Stimulated activated CD4-positive, alpha-beta T cell treated with anti-CD3 and anti-CD28 coated beads, TNF-alpha, amount 100 ng/mL, for 1 hour (primary cell): Measurements from ENCODE around the gene ADD2.
"Not testable (repeated sequence)": the region's sequence is repeated elsewhere in the genome, so short reads cannot be mapped to it uniquely, and the experiment has no call there.

Experiments used
- DNase-seq, 3 donors: peaks; one replicate each; pipeline ENCODE4 v3.0.0-alpha.2; 2020; ENCODE audit warnings: low read depth in 3 of 3, low spot score in 1 of 3

ADD2 gene

GRCh38 chr2:70752396-70752795 lies 15.6 kb downstream of the ADD2 start:
- DNase-seq: no peak

DNA sequence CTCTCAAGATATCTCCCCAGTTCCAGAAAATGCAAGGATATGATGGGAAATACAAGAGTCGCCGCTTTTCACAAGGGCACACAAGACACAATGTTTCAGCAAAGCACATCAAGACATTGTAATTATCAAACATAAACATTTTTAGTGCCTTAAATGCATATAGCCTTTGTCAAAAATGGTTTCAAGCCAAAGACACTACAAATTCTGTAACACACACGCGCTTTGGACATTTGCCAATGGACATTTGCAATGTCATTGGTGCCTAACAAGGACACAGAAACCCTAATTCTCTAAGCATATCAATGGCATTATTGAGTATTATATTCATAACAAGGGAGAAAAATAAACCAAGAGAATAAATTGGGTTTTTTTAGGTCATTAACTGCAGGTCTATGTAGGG lies 16.1 kb downstream of the ADD2 start:
- no peak for DNase-seq

DNA sequence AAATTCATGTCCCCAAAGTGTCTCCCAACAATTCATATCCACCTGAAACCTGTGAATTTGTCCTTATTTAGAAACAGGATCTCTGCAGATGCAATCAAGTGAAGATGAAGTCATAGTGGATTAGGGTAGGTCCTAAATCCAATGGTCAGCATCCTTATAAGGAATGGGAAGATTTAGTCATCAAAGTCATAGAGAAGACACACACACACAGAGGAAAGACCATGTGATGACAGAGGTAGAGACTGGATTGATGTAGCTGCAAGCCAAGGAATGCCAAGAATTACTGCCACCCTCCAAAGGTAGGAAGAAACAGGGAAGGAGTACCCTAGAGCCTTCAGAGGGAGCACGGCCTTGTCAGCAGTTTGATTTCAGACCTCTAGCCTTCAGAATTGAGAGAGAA lies 17.7 kb downstream of the ADD2 start:
- no peak for DNase-seq

DNA sequence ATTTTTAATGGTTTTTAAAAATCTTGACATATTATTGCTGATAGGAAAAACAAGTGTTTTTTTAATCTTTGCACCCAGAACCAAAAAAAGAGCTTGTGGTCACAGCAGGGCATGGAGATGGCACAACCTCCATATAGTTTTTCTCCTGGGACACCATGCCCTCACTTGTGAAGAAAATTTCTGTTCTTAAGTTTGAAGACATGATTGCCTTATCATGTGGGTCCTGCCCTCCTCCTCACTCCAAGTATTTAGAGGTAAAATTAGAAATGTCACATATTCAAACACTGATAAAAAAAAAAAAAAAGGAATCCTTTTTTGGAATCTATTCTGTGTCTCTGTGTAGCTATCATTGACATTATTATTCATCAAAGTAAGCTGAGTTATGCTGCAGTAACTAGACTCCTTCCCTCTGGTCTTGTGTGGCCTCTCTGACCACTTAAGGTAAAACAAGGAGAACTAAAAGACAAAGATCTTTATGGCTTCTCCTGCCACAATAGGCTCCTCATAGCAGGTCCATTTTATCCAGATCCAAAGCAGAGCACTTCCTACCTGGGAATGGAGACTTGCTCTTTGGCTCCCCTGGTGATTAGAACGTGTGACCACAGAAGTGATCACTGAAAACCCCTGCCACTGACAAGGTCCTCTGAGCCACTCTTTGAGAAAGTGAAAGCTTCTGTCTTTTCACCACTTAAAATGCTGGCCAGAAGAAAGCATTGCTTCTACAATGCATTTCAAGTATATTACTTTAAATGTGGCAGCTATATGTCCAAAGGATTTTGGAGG lies 19.8 kb downstream of the ADD2 start:
- DNase-seq: no peak

- DNase-seq: no peak
Measured at GRCh38 chr2:70747284-70747683, 20.7 kb downstream of the ADD2 start.

DNA sequence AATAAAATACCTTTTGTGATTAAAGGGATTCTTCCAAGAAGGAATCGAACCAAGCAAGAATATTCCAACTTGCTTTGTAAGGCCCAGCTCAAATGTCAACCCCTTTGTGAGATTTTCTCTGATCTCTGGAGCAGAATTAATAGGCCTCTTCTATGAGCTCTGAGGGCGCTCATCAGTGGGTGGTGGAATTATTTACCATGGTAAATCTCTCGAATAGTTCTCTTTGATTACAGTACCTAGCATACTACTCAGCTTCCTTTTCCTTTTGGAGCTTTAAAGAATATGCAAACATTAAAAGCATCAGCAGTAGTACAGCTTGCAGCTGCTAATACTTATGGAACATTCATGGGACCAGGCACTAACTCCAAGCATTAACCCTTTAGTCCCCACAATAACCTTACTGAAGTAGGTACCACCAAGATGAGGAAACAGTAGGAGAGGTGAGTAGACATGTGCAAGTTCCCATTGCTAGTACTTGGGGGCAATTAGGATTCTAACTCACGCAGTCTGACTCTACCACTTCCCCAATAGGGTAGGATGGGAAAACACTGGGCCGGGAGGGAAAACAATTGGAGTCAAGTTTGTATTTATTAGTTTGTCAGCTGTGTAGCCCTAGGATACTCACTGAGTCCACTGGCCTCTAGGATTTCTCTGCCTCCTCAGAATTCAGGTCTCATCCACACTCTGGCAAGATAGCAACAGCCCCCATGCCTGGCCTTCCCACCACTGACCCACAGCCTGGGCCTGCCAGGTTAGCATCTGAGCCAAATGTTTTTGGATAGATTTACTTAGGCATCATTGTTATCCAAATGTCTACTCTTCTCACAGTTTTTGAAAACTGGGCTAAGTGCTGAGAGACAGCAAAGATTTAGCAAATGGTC lies 21.7 kb downstream of the ADD2 start:
- no peak for DNase-seq

DNA sequence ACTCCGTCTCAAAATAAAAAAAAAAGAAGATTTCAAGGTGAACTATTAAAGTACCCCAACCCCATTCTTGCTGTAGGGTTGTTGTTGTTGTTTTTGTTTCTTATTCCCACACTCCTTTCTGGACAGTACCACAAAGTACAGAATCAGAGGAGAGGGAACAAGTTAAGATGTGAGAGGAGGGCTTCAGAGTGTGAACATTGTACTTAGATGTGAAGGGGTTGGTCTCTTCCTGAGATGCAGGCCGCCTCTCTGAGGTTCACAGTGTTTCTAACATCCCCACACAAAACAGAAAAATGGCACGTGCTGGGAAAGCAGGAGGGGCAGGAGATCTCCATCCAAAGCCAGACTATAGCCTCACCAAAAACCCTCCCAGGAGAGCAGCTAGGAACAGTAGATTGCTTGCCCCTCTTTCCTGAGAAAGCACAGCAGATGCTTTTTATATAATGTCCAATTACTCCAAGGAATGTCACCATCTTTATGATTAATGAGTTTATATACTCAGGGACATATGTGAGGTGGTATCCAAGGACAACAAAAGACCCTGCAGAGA lies 22.6 kb downstream of the ADD2 start:
- no peak for DNase-seq

DNA sequence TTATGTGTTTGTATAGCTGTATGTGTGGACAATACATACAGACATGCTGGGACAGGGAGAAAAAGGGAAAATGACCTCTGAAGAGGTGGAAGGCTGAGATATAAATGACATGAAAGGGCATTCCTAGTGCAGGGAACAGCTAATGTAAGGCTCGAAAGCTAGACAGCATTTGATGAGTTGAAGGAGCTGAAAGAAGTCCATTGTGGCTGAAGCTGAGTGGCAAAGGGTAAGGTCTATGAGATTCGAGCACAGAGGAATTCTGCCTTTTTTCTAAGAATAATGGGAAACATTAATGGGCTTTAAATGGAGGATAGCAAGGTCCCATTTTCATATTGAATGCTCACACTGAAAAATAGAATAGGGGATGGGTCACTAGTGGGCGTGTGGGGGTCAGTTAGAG lies 23.6 kb downstream of the ADD2 start:
- no peak for DNase-seq

- no peak for DNase-seq
Measured at GRCh38 chr2:70743677-70744076, 24.3 kb downstream of the ADD2 start.

DNA sequence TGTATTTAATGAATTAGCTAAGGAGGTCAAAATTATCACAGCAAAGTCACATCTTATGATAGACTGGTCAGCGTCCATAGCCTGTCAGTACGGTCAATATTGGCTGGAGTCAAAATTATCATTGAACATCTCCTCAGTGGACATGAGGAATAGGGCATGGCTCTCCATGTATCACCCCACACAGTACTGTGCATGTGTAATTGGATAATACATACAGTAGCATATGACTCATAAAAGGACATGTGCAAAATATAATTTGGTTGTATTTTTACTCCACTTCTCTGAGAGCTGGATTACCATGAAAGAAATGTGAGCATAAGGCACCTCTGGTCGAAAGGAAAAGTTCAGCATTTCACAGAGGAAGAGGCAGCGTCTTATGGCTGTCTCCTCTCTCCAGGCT lies 24.9 kb downstream of the ADD2 start:
- no peak for DNase-seq

DNA sequence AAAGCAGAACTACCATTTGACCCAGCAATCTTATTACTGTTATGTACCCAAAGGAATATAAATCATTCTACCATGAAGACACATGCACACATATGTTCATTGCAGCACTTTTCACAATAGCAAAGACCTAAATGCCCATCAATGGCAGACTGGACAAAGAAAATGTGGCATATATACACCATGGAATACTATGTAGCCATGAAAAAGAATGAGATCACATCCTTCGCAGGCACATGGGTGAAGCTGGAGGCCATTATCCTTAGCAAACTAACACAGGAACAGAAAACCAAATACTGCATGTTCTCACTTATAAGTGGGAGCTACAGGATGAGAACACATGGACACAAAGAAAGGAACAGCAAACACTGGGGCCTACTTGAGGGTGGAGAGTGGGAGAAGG lies 28.5 kb downstream of the ADD2 start:
- not testable (repeated sequence) for DNase-seq

DNA sequence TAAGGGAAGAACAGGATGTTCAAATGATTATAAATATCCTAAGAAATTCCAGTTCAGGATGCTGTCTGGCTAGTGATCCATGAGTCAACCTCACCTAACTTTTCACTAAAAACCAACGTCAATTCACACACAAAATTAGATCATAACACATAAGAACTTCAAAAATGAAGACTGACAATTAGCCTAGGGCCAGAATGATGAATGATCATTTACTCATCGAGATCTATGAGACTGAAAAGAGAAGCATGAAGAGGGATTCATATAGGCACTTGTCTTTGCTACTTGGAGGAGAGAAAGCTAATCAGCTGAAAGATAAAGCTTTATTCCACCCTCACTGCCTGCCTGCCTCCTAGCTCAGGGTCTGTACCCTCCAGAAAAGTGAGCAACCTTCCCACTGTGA lies 29.8 kb downstream of the ADD2 start:
- no peak for DNase-seq

- no peak for DNase-seq
Measured at GRCh38 chr2:70735071-70735470, 32.9 kb downstream of the ADD2 start.

- DNase-seq: no peak
Measured at GRCh38 chr2:70733646-70734180, 34.3 kb downstream of the ADD2 start.

DNA sequence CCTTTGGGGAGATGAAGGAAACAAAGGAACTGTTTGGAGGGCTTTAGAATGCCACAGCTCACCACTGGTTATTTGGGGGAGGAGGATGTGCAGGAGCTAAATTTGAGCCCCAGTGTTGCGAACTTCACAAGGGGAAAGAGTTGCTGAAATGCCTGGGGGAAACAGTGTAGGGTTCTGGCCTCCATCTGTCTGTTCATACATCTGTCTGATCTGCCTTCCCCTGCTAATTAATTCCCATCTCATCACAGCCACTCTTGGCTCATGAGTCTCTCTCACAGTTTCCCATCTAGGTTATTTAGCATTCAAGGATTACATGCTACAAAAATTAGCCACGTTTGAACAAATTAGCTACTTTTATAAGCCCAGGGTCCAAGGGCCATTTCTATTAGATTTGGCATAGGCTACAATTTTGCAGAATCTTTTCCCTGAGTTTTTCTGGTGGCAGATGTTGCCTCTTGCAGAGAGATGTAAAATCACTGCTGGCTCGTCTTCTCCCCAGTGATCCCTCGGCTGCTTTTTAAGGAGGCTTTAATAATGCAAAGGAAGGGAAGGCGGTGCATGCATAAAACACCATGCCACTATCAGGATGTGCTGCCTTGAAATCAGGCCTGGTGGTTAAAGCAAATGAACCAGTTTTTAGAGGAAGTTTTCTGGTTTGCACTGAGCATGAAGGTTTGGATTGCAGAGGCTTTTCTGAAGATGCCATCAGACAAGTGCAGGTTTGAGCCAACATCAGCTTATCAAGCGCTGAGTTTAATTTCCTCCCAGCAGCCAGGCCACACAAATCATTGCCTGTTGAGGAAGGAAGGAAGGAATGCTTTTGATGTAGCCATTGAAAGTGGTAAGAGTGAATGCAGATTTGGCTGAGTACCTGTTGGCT lies 35.0 kb downstream of the ADD2 start:
- no peak for DNase-seq

GRCh38 chr2:70730730-70731129 lies 37.3 kb downstream of the ADD2 start:
- DNase-seq: no peak

- no peak for DNase-seq
Measured at GRCh38 chr2:70729647-70730046, 38.4 kb downstream of the ADD2 start.

DNA sequence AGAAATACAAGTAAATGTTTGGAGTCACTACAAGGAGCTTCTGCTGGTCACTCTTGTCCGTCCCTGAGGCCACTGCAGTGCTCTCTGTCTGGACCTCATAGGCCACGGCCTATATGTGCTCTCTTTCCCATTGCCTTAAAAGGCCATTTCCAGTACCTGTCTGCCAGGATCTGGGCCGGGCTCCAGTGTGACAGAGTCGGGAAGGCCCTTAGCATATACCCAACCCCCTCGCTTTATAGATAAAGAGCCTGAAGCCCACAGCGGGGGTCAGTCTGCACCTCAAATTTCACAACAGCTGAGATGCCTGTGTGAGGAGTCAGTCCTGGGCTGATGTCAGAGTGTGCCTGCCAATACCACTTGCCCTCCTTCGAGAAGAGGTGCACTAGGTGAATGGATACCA lies 39.9 kb downstream of the ADD2 start:
- no peak for DNase-seq

DNA sequence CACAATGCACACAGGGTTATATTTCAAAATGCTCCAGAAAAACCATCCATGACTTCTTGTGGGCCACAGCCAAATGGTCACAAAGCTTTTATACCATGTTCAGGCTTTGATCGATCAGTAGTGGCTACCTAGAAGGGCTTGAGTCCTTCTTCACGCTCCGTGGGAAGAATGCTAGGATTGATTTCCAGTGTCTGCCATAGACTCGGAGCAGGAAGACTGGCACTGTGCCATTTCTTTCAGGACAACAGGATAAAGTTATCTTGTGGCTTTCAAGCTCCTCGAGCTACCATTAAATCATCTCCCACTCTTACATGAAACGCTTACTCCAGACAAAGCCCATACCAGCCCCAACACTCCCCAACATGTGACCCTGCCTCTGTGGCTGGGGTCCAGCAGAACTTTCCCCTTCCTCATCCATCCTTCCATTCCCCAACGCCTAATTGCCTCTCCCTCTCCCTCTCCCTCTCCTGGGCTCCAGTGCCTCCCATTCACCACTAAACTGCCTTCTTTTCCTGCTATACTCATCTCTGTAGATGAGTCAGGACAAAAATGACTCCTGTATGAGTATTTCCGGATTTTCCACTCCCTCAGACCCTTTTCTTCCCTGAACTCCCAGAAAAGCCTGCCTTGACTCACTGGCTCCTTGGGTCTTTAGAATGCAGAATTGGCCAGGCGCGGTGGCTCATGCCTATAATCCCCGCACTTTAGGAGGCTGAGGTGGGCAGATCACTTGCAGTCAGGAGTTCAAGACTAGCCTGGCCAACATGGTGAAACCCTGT lies 40.9 kb downstream of the ADD2 start:
- DNase-seq: no peak

DNA sequence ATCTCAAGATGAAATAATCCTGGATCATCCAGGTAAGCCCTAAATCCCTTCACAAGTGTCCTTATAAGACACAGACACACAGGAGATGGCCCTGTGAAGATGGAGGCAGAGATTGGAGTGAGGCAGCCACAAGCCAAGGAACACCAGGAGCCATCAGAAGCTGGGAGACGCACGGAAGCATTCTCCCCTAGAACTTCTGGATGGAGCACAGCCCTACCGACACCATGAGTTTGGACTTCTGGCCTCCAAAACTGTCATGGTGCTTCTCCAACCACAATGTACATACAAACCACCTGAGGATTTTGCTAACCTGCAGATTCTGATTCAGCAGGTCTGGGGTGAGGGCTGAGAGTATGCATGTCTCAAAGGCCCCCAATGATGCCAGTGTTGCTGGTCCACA lies 42.5 kb downstream of the ADD2 start:
- no peak for DNase-seq
